ENCODE measurements around the gene NFIB. TPM values are rescaled to one million over a fixed set of nuclear protein-coding genes. Genes with fewer than 3 reads are reported as not detected.
A peak's percentile ranks its signal among the peaks of the same experiment; 100 is the strongest.

The NFIB gene
- total RNA-seq, 1 donor from 2014 or later: 38.5 TPM

- no peak for DNase-seq (ENCODE audit: low read depth)
These were observed 206.4 kb downstream of the NFIB start for GRCh38 chr9:14107495-14107894.

GRCh38 chr9:14106699-14107098 lies 207.2 kb downstream of the NFIB start:
- no peak for DNase-seq (ENCODE audit: low read depth)

GRCh38 chr9:14104496-14104895 lies 209.4 kb downstream of the NFIB start:
- peak; percentile 26 for DNase-seq (ENCODE audit: low read depth)

GRCh38 chr9:14103115-14103514 lies 210.8 kb downstream of the NFIB start:
- peak; percentile 20 for DNase-seq (ENCODE audit: low read depth)

GRCh38 chr9:14099737-14100136 lies 214.2 kb downstream of the NFIB start:
- no peak for DNase-seq (ENCODE audit: low read depth)

- no peak for DNase-seq (ENCODE audit: low read depth)
These were observed 215.3 kb downstream of the NFIB start for GRCh38 chr9:14098486-14099180.

GRCh38 chr9:14097666-14098415 lies 216.1 kb downstream of the NFIB start:
- DNase-seq (ENCODE audit: low read depth): no peak

GRCh38 chr9:14097215-14097614 lies 216.7 kb downstream of the NFIB start:
- peak; percentile 21 for DNase-seq (ENCODE audit: low read depth)

GRCh38 chr9:14096258-14096922 lies 217.6 kb downstream of the NFIB start:
- DNase-seq (ENCODE audit: low read depth): peak; percentile 86

- no peak for DNase-seq (ENCODE audit: low read depth)
These were observed 218.7 kb downstream of the NFIB start for GRCh38 chr9:14095277-14095676.

- DNase-seq (ENCODE audit: low read depth): no peak
These were observed 219.4 kb downstream of the NFIB start for GRCh38 chr9:14094491-14094890.

GRCh38 chr9:14092344-14092743 lies 221.6 kb downstream of the NFIB start:
- DNase-seq (ENCODE audit: low read depth): peak; percentile 15

GRCh38 chr9:14089051-14089803 lies 224.7 kb downstream of the NFIB start:
- no peak for DNase-seq (ENCODE audit: low read depth)

GRCh38 chr9:14087576-14087975 lies 226.4 kb downstream of the NFIB start:
- no peak for DNase-seq (ENCODE audit: low read depth)

- no peak for DNase-seq (ENCODE audit: low read depth)
These were observed 227.4 kb downstream of the NFIB start for GRCh38 chr9:14086495-14086894.

- DNase-seq (ENCODE audit: low read depth): no peak
These were observed 228.1 kb downstream of the NFIB start for GRCh38 chr9:14085810-14086209.

GRCh38 chr9:14084867-14085266 lies 229.1 kb downstream of the NFIB start:
- DNase-seq (ENCODE audit: low read depth): no peak

GRCh38 chr9:14083366-14083765 lies 230.6 kb downstream of the NFIB start:
- no peak for DNase-seq (ENCODE audit: low read depth)

GRCh38 chr9:14082732-14083131 lies 231.2 kb downstream of the NFIB start:
- DNase-seq (ENCODE audit: low read depth): no peak

GRCh38 chr9:14081745-14082144 lies 232.2 kb downstream of the NFIB start:
- DNase-seq (ENCODE audit: low read depth): no peak

- DNase-seq (ENCODE audit: low read depth): peak; percentile 63
These were observed 232.9 kb downstream of the NFIB start for GRCh38 chr9:14080959-14081542.

GRCh38 chr9:14079440-14079839 lies 234.5 kb downstream of the NFIB start:
- DNase-seq (ENCODE audit: low read depth): no peak

Data from renal cortical epithelial cell (primary cell).